NCI-H1694 treated with DMSO at 0.1 percent for 48 hours (cell line): ENCODE measurements around the gene GARRE1.
"Not testable (repeated sequence)": the region's sequence is repeated elsewhere in the genome, so short reads cannot be mapped to it uniquely, and the experiment has no call there.

Source experiments
- DNase-seq: peaks from one replicate; lab custom pipeline; 2025; lab: John Stamatoyannopoulos, UW

GARRE1 gene

GRCh38 chr19:34254046-34254697 lies at the start of gene GARRE1:
TSS of gene GARRE1 (plus strand) at chr19:34254554. CDS start at chr19:34300474, 45,920 bp downstream.
- DNase-seq = peak; percentile 33

- DNase-seq = not testable (repeated sequence)
These were observed 49.0 kb upstream of the GARRE1 start for GRCh38 chr19:34205324-34205723.

- no peak for DNase-seq
These were observed 46.0 kb upstream of the GARRE1 start for GRCh38 chr19:34208291-34208884.

GRCh38 chr19:34209726-34210125 lies 44.6 kb upstream of the GARRE1 start:
- DNase-seq = no peak

GRCh38 chr19:34213283-34213682 lies 41.1 kb upstream of the GARRE1 start:
- DNase-seq = no peak

- no peak for DNase-seq
These were observed 40.3 kb upstream of the GARRE1 start for GRCh38 chr19:34214040-34214439.

GRCh38 chr19:34215006-34215665 lies 39.2 kb upstream of the GARRE1 start:
- no peak for DNase-seq

- no peak for DNase-seq
These were observed 38.7 kb upstream of the GARRE1 start for GRCh38 chr19:34215666-34216038.

GRCh38 chr19:34216745-34217219 lies 37.6 kb upstream of the GARRE1 start:
- DNase-seq = not testable (repeated sequence)

- DNase-seq = peak; percentile 80
These were observed 36.2 kb upstream of the GARRE1 start for GRCh38 chr19:34217952-34218817.

GRCh38 chr19:34218818-34219164 lies 35.6 kb upstream of the GARRE1 start:
- no peak for DNase-seq

GRCh38 chr19:34220472-34221063 lies 33.8 kb upstream of the GARRE1 start:
- peak; percentile 41 for DNase-seq

- no peak for DNase-seq
These were observed 32.0 kb upstream of the GARRE1 start for GRCh38 chr19:34222386-34222785.

GRCh38 chr19:34224996-34225658 lies 29.2 kb upstream of the GARRE1 start:
- no peak for DNase-seq

- no peak for DNase-seq
These were observed 28.7 kb upstream of the GARRE1 start for GRCh38 chr19:34225659-34226015.

- no peak for DNase-seq
These were observed 28.3 kb upstream of the GARRE1 start for GRCh38 chr19:34226036-34226435.

GRCh38 chr19:34228347-34228746 lies 26.0 kb upstream of the GARRE1 start:
- no peak for DNase-seq

GRCh38 chr19:34228762-34229161 lies 25.6 kb upstream of the GARRE1 start:
- no peak for DNase-seq

GRCh38 chr19:34229721-34230120 lies 24.6 kb upstream of the GARRE1 start:
- no peak for DNase-seq

GRCh38 chr19:34230820-34231219 lies 23.5 kb upstream of the GARRE1 start:
- DNase-seq = no peak

GRCh38 chr19:34231439-34231838 lies 22.9 kb upstream of the GARRE1 start:
- no peak for DNase-seq
